Adipocyte (in vitro differentiated cells): ENCODE measurements around the gene CACNB2.

Experiments
- DNase-seq: peaks from one replicate; pipeline ENCODE4 v3.0.0-alpha.2; 2015; ENCODE audit warnings: low read depth
- H3K27me3 ChIP-seq: replicated peaks from 2 replicates; pipeline ENCODE4 v1.7.0; 2013; ENCODE audit warnings: mild to moderate bottlenecking, low read length, moderate library complexity; ENCODE audit not compliant: control insufficient read depth, insufficient read depth
- H3K36me3 ChIP-seq: 2 replicates; pipeline ENCODE4 v1.7.0; 2013; ENCODE audit warnings: low read length, mild to moderate bottlenecking, moderate library complexity; ENCODE audit not compliant: control insufficient read depth, insufficient read depth, severe bottlenecking
- H3K4me1 ChIP-seq: 2 replicates; pipeline ENCODE4 v1.7.0; 2013; ENCODE audit warnings: mild to moderate bottlenecking, low read length, moderate library complexity; ENCODE audit not compliant: control insufficient read depth, insufficient read depth
- H3K4me3 ChIP-seq: 2 replicates; pipeline ENCODE4 v1.7.0; 2013; ENCODE audit warnings: mild to moderate bottlenecking, low read length, moderate library complexity
- H3K9ac ChIP-seq: 2 replicates; pipeline ENCODE4 v1.7.0; 2013; ENCODE audit warnings: mild to moderate bottlenecking, low read length, moderate library complexity
- H3K9me3 ChIP-seq: 2 replicates; pipeline ENCODE4 v1.7.0; 2013; ENCODE audit warnings: mild to moderate bottlenecking, low read length, moderate library complexity; ENCODE audit not compliant: control insufficient read depth

Gene CACNB2

GRCh38 chr10:18117276-18117675, 22.9 kb upstream of the CACNB2 start:
- Histone ChIP-seq H3K4me1 (no peaks in the 10 kb centered on the region), H3K36me3 (no peaks in the 10 kb centered on the region), H3K4me3 (no peak overlapping the region), H3K9ac (no peak overlapping the region), H3K27me3 (no peaks in the 10 kb centered on the region), H3K9me3 (no peaks in the 10 kb centered on the region)
- no peak for DNase-seq

GRCh38 chr10:18122753-18123152, 17.5 kb upstream of the CACNB2 start:
- H3K4me3 ChIP-seq: no peak overlapping the region
- H3K27me3 ChIP-seq: no peaks in the 10 kb centered on the region
- no peaks in the 10 kb centered on the region for H3K4me1 ChIP-seq
- H3K9me3 ChIP-seq: no peaks in the 10 kb centered on the region
- no peak for DNase-seq
- H3K9ac ChIP-seq: no peak overlapping the region
- H3K36me3 ChIP-seq: no peaks in the 10 kb centered on the region

DNA sequence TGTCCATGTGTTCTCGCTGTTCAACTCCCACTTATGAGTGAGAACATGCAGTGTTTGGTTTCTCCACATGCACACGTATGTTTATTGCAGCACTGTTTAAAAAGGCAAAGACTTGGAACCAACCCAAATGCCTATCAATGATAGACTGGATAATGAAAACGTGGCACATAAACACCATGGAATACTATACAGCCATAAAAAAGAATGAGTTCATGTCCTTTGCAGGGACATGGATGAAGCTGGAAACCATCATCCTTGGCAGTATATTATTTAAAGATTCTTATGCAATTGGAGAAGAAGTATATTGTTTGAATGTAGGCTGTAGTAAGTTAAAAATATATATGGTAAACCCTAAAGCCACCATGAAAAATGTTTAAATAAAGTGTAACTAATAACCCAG, 7.2 kb upstream of the CACNB2 start:
- Histone ChIP-seq H3K4me1 (no peaks in the 10 kb centered on the region), H3K36me3 (no peaks in the 10 kb centered on the region), H3K9ac (no peak overlapping the region), H3K9me3 (no peaks in the 10 kb centered on the region), H3K27me3 (no peaks in the 10 kb centered on the region), H3K4me3 (no peak overlapping the region)
- no peak for DNase-seq

DNA sequence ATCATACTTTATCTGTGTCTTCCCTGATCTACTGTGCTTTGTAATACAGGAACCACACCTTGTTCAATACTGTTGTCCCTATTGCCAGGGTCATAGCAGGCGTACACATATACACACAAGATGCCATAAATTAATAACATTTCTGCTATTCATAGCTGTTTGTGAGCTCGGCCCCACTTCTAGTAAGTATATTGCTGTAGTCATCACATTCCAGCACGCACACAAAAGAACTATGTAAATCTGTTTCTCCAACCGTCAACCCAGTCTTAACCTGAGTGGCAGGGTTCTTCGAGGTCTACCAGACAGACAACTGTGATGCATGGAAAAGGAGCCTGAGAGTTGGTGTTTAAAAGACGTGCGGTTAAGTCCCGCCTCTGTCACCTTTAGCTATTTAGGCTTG, 5.7 kb upstream of the CACNB2 start:
- Histone ChIP-seq H3K9me3 (no peaks in the 10 kb centered on the region), H3K27me3 (no peaks in the 10 kb centered on the region)

GRCh38 chr10:18134921-18135320, 5.3 kb upstream of the CACNB2 start:
- H3K4me3 ChIP-seq: no peak overlapping the region
- H3K36me3 ChIP-seq: no peaks in the 10 kb centered on the region
- DNase-seq: no peak
- no peaks in the 10 kb centered on the region for H3K27me3 ChIP-seq
- H3K9me3 ChIP-seq: no peaks in the 10 kb centered on the region
- peaks cover 5% of the 10 kb centered on the region for H3K4me1 ChIP-seq
- H3K9ac ChIP-seq: no peak overlapping the region

More for the DNA sequence above, 5.7 kb upstream of the CACNB2 start:
- Histone ChIP-seq H3K4me1 (peaks cover under 1% of the 10 kb centered on the region), H3K4me3 (no peak overlapping the region), H3K36me3 (no peaks in the 10 kb centered on the region), H3K9ac (no peak overlapping the region)
- no peak for DNase-seq

- H3K9ac ChIP-seq: no peak overlapping the region
- no peaks in the 10 kb centered on the region for H3K9me3 ChIP-seq
- DNase-seq: peak; percentile 17
- H3K4me1 ChIP-seq: peaks cover 6% of the 10 kb centered on the region
- no peaks in the 10 kb centered on the region for H3K36me3 ChIP-seq
- H3K4me3 ChIP-seq: no peak overlapping the region
- H3K27me3 ChIP-seq: no peaks in the 10 kb centered on the region
These were observed 4.0 kb upstream of the CACNB2 start for GRCh38 chr10:18136073-18136791.

GRCh38 chr10:18137111-18137510, 3.1 kb upstream of the CACNB2 start:
- Histone ChIP-seq H3K36me3 (no peaks in the 10 kb centered on the region), H3K9me3 (no peaks in the 10 kb centered on the region), H3K27me3 (no peaks in the 10 kb centered on the region), H3K4me3 (no peak overlapping the region), H3K9ac (no peak overlapping the region), H3K4me1 (peaks cover 6% of the 10 kb centered on the region)
- no peak for DNase-seq

GRCh38 chr10:18140957-18141845, 977 bp downstream of the CACNB2 start:
- H3K36me3 ChIP-seq: no peaks in the 10 kb centered on the region
- no peaks in the 10 kb centered on the region for H3K9me3 ChIP-seq
- H3K9ac ChIP-seq: peak overlapping the region; percentile 87
- peak overlapping the region; percentile 88 for H3K4me3 ChIP-seq
- peaks cover 21% of the 10 kb centered on the region for H3K4me1 ChIP-seq
- no peaks in the 10 kb centered on the region for H3K27me3 ChIP-seq
- DNase-seq: peak; percentile 42

DNA sequence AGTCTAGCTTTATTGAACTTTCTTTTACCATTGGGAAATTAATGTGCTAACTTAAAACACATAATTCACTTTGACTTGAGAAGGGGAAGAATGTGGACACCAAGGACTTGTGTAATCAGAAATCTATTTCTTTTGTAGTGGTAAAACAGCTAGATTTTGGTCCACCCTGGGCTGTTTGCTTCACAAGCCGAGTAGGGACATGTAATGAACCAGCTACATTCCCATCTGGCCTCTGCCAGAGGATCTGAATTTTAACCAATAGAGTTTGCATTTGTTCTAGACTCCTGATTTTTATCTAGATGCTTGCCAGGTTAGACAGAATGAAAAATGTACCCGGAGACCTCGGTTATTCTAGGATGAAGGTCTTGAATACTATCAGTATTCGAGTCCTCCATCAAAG, 1.9 kb downstream of the CACNB2 start:
- Histone ChIP-seq H3K9me3 (no peaks in the 10 kb centered on the region), H3K27me3 (no peaks in the 10 kb centered on the region)

GRCh38 chr10:18144396-18144795, 4.2 kb downstream of the CACNB2 start:
- Histone ChIP-seq H3K9ac (no peak overlapping the region), H3K4me3 (no peak overlapping the region), H3K4me1 (peaks cover 21% of the 10 kb centered on the region), H3K9me3 (no peaks in the 10 kb centered on the region), H3K36me3 (no peaks in the 10 kb centered on the region), H3K27me3 (no peaks in the 10 kb centered on the region)
- no peak for DNase-seq

More for the DNA sequence above, 1.9 kb downstream of the CACNB2 start:
- H3K36me3 ChIP-seq: no peaks in the 10 kb centered on the region
- peak overlapping the region; percentile 88 for H3K4me3 ChIP-seq
- DNase-seq: peak; percentile 29
- H3K4me1 ChIP-seq: peaks cover 21% of the 10 kb centered on the region
- H3K9ac ChIP-seq: peak overlapping the region; percentile 87

- Histone ChIP-seq H3K36me3 (no peaks in the 10 kb centered on the region), H3K27me3 (no peaks in the 10 kb centered on the region), H3K9me3 (no peaks in the 10 kb centered on the region), H3K4me1 (peaks cover 16% of the 10 kb centered on the region), H3K9ac (no peak overlapping the region), H3K4me3 (no peak overlapping the region)
- peak; percentile 54 for DNase-seq
These were observed 4.7 kb downstream of the CACNB2 start for GRCh38 chr10:18144928-18145327.
